Stimulated activated CD4-positive, alpha-beta T cell treated with anti-CD3 and anti-CD28 coated beads, Interleukin-12 subunit alpha, Interleukin-12 subunit beta, amount 100 ng/mL, for 24 hours (primary cell): ENCODE measurements around the gene UNC79.

ENCODE experiments used
- DNase-seq, 2 experiments: peaks; one replicate each; pipeline ENCODE4 v3.0.0-alpha.2; 2020; ENCODE audit warnings: low read depth in 2 of 2

The UNC79 gene

DNA sequence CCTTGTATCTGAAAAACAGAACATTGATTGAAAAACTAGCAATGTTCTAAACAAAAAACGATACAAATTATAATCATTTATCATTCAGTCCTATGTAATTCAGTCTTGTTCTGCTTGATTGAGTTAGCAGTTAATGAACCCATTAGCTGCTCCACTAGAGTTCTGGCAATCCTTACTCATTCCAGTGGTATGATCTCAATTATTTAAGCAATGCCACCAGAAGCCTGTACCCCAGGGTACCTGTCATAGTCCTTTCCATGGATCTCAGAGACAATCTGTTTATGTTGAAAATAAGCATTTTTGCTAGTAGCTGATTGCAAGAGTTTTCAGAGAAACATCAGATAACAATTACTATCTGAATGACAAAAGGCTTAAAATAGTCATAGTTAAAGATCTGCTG, 115.9 kb downstream of the UNC79 start:
- DNase-seq: no peak

DNA sequence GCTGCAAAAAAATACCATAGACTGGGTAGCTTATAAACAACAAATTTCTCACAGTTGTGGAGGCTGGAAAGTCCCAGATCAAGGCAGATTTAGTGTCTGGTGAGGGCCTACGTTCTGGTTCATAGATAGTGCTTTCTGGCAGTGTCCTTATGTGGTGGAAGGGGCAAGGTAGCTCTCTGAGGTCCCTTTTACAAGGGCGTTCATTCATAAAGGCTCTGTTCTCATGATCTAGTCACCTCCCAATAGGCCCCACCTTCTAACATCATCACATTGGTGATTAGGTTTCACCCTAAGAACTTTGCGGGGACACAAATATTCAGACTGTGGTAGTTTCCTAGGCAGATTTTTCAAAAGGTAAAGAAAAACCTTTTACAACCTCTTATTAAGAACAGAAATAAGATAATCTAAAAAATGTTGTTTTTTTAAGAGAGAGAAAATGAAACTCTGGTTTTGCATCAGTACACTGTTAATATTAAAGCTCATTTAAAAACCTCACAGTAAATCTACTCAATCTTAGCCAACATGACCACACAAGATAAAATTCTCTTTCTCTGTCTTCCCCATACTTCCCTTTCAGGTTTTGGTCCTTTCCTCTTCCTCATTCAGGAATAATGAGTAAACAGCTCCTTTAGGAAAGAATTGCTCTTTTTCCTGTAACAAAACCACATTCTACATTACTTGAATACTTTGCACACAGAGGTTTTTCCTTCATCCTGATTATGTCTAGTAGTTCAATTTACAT, 117.5 kb downstream of the UNC79 start:
- no peak for DNase-seq

DNA sequence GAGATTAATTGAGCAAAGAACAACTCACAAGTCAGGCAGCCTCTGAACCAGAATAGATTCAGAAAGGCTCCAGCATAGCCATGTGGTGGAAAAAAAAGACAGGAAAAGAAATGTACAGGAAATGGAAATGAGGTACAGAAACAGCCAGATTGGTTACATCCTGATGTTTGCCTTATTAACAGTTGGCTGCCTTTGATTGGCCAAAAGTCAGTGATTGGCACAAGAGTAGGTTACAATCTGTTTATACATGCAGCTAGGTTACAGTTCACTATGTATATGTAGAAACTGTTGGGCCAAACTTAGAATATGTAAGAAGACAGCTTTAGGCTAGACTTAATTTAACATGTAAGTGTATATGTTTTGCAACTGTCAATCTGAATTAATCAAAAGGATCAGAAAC, 118.9 kb downstream of the UNC79 start:
- no peak for DNase-seq

DNA sequence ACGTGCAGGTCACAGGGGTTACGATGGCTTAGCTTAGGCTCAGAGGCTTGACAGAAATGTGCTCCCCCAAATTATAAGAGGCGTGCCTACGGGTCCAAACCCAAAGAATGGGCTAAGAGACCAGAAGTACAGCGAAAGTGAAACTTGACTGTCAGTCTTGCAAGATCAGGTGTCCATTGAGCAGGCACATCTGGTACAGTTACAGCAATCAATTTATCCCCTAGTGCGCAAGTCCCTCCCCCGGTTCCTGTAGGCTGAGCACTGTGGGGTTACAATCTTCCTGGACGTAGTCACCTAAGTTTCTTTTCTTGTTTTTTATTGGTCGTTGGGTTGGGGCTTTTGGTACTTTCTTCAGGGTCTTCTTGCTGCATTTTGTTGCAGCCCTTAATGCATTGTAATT, 134.2 kb downstream of the UNC79 start:
- DNase-seq: no peak

DNA sequence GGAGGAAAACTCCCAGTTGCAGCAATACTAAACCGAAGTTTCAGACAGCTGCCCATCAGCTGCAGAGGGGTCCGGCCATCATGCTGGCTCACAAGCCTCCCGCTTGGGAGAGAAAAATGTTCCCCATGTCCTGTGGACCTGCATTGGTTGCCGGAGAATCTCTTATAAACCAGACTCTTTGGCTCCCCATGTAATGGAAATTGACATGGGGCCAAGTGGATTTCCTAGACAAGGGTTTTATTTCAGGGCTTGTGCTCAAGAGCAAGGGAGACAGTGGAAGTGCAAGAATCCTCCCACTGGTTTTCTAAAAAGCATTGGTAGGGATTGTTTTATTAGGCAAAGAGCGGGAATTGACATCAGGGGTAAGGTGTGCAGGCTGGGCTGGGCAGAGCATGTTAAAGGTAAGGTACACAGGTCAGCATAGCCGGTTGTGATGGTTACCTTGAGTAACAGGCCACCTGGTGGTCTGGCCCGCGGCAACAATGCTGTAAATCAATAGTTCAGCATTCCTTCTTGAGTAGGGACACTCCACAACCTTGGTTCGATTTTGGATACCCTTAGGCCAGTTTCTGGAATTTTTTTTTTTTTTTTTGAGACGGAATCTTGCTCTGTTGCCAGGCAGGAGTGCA, 135.4 kb downstream of the UNC79 start:
- DNase-seq: no peak

DNA sequence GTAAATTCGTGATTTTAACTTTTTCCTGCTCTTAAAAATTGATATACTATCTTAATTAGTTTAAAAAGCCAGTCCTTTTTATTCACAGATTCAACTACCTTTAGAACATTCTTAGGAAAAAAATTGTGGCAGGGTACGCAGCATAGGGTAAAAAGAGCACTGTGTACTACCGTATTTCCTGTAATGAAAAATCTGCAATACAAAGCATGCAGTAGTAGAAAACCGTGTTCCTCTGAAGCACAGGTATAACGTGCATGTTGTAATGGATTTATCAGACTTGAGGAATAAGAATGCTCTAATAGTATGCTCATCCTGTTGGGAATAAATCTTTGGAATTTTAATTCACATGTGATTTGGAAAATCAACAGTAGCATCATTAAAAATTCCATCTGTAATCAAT, 140.5 kb downstream of the UNC79 start:
- DNase-seq: no peak

DNA sequence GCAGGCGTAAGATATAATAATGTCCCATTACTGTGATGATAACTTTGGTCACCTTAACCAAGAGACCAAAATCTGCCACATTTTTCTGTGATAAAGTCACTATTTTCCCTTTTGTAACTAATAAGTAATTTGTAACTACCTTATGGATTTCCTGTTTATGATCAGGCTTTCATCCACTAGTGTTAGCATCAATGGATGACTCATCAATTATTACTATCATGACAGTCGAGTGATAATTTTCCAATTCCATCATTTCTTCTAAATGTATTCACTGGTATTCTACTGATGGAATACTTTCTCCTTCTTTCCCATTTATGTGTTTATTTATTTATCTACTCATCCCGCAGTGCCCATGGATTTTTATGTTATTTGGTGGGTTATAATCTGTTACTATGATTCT, 148.4 kb downstream of the UNC79 start:
- no peak for DNase-seq

DNA sequence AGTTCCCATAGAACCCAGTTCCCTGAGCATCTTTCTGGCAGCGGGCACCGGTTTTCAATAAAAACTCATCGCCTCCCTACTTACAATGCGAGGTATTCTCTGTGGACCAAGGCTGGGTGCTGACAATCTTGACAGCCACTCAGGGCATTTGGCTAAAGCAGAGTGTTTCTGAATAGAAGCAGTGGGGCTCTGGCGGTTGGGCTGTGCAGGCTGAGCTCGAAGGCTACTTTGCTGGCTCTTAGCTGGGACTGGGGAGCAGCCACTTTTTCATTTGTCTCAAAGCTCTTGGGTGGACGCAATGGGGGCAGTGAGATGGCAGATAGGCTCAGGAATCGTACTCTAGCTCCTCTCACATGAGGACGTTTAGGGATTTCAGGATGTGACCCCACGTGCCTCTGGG, 151.8 kb downstream of the UNC79 start:
- DNase-seq: no peak

DNA sequence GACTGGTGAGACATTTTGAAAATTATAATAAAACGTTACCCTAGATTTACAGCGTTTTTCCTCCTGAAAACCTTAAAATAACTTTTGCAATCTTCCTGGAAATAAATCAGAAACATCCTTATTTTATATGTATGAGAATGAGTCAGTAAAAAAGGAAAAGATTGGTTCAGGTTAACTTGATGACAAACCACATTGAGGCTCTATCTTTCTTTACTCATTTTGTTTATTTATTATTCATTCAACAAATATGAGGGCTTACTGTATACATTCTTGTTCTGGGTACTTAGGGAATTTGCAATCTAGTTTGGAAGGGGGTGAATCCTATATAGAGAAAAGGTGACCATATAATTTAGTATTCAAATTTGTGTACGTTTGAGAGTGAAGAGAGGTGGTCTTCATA, 156.6 kb downstream of the UNC79 start:
- DNase-seq: no peak

DNA sequence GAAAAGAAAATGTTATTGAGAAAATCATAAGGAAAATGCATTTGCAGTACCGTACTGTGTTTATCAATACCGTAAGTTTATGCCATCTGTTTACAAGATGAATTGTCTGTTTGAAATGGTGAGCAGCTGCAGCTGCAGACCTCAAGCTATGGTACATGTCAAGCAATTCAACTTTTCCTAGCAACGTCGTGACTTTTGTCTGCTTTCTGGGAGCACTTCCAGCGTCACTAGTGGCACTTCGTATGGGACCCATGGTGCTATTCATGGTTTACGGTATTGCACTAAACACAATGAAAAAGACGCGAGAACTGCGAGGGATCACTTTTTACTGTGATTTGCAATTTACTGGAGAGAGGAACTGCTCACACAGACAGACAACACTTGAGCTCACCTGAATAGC, 160.8 kb downstream of the UNC79 start:
- DNase-seq: no peak

DNA sequence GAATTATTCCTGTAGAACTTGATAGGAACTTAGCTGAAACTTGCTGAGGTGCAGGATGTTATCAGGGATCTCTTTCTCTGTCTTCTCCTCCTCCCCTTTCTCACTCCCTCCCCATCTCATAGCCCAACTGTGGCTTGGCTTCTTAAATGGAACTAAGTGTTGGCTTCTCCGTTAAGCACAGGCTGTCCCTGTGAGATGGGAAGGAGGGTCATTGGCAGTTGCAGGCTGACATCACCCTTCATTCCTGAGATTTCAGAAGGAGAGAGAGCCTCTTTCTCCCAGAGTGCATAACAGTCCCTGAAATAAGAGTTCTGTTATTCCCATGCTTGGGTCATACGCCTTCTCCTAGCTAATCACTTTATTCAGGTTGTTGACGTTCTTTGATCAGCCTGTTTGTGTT, 162.0 kb downstream of the UNC79 start:
- DNase-seq: no peak

DNA sequence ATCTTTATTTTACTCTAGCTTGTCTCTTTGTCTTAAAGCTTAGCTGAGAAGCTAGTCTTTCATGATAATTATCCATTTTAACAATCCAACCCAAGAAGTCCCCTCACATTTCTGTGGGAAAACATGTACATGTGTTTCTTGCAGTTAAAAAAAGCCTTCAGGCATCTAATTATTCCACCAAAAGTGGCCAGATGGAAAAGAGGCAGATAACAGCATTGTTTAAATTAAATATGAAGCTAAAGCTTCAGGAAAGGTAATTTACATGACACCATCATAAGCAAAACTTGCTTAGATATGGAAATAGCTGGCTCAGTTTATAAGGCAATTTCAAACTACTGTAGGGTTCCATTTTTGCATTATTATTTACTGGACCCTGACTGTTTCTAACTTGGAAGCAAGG, 175.4 kb downstream of the UNC79 start:
- DNase-seq: no peak

DNA sequence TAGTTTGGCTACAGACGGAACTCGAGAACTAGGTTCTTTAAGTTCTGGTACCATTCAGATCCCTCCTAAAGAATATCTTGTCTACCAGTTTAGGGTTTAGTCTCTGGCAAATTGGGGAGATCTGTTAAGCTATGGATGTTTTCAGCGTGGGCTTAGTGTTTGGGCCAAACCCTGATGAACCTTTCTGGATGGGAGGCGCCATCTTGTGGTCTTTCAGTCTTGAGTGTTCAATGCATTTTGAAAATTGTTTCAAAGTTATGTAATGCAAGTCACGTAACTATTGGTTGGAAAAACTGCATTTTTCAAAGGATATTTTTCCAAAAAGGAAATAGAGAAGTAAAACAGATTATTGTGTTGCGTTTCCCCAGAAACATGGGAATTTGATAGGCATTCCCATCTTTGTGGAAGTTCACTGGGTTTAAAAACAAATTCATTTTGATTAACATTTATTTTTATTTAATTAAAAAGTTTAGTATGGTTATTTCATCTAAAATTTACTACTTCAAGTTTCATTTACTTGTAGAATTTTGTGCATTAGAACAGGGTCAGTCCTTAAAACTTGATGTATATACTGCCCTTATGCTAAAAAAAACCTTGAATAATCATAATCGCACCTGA, 188.5 kb downstream of the UNC79 start:
- peak in 1 of 2 experiments; percentile 2 for DNase-seq

DNA sequence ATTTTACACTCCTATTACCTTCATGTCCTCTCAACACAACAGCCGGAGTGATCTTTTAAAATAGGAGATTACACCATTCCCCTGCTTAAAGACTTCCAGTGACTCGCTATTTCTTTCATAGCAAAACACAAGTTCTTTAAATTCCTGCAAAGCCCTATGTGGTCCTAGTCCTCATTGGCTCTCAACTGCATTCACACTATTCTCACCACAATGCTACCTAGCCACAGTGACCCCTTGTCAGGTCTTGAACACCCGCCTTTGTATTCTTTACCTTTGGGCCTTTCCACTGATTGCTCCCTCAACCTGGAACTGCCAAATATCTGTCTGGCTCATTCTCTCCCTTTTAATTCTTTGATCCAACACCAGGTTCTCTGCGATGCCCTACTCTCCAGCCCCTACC, 197.3 kb downstream of the UNC79 start:
- no peak for DNase-seq

DNA sequence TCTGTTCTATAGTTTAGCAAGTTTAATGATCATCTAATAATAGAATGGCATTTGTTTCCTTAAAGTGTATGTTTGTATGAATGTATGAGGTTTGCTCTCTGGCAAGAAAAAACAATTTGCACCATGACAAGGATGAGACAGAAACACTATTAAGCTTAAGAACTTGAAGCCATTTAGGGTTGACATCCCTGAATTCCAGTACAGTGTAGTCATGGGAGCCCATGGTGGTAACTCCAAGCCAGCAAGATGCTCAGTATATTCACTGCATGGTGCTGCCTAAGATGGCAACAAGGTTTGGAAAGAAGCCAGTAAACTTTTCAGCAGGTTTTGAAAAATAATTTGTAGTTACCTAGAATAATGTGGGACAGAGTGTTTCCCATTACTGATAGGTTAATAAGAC, 198.9 kb downstream of the UNC79 start:
- DNase-seq: no peak

DNA sequence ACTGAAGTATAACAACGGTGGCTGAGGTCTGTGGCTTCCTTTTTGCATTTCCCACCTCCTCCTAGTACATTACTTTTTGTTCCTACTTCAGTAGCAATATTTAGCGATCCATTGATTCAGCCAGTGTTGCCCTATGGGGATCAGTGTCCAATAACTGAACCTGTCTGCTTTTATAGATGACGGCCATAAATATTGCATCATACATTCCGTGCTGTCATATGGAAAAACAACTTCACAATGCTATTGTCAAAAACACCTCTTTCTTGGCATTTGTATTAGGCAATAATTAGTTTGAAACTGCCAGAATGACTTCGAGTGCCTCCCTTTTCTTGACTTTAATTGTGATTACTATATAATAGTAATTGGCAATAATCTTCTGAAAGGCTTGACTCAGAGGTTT, 208.1 kb downstream of the UNC79 start:
- DNase-seq: no peak

DNA sequence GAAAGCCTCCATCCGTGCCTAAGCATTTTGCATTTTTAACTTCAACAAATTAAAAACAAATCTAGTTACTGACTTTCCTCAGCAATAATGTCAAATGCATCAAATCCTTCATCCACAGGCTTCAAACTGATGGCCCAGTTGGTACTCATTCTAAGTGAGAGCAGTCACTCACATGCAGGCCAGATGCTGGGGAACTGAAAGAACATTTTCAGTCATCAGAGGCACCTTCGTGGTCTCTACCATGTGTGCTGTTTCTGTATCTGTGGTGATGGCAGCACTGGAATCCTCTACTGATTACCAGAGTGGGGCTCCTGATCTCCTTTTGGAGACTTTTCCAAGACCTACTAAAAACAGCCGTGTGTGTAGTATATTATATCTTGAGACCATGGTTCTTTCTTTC, 212.4 kb downstream of the UNC79 start:
- DNase-seq: no peak

DNA sequence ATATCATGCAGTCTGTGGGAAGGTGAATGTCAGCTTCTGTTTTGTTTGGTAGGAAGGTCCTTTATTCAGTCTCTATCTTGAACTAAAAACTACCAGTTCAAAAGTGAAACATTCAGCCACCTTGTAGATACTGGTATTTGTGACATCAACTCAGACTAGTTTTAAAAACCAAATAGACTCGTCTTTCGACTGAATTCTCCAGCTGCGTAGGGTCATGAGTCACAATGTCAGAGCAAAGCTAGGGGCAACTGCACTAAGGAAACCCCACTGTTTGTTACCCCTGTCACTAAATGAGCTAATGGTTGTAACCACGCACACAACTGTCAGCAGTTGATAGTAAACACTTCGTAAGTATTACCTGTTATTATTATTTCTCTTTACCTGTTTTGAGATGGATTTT, 212.9 kb downstream of the UNC79 start:
- DNase-seq: no peak

DNA sequence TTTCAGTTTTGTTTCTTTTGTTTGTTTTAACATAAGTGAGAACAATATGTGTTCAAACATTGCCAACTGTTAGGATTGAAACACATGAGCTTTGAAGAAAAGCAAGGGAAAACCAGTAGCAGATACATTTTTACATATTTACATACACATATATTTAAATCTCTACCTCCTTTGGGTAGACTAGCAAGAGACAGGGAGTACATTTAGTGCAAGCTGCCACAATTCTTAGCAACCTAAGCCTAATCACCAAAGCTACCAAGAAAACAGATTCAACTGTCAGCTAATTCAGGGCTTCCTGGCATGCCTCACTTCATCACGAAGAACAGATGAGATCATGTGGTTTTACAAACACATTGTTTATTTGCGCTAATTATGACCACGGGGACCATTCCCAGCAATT, 214.5 kb downstream of the UNC79 start:
- DNase-seq: no peak

DNA sequence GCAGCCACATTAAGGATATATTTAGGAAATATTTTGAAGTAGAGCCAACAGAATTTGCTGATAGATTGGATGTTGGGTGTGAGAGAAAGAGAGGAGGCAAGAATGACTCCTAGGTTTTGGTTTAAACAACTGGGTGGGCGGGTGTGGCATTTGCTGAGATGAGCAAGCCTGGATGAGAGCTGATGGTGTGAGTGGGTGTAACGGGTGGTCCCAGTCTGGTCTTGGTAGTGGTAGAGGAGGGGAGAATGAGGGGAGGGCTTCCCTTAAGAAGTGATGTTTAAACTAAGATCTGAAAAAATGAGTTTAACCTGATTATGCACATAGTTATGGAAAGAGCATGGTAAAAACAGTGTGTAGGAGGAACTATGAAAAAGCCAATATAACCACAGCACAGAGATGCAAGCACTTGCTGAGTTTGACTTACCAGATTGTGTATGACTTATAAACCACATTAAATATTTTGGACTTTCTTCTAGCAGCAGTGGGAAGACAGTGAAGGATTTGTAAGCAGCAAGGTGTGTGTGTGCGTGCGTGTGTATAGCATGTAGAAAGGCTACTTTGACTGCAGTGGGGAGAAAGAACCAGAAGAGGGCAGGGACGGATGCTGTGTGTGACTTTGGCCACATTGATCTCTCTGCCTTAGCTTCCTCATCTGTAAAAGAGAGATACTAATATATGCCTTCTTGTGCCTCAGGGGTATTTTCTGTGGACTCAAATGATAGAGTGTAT, 217.9 kb downstream of the UNC79 start:
- DNase-seq: peak in 1 of 2 experiments; percentile 8

DNA sequence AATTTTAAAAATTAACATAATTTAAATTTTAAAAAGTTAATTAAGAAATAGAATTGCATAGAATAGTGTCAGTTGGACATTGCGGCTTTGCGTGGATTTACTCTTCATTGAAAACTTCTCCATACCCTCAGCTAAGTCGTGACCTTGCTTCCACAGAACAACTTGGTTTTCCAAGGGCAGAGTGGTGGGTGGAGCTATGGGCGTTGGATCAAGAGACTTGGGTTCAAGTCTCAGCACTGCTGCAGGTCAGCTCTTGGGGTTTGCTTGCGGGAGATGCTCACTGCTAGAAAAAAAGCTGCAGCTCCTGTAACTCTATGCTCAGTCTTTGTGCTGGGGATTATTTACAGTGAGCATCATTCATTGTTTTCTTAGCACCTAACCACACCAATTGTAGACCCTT, 223.9 kb downstream of the UNC79 start:
- DNase-seq: no peak

DNA sequence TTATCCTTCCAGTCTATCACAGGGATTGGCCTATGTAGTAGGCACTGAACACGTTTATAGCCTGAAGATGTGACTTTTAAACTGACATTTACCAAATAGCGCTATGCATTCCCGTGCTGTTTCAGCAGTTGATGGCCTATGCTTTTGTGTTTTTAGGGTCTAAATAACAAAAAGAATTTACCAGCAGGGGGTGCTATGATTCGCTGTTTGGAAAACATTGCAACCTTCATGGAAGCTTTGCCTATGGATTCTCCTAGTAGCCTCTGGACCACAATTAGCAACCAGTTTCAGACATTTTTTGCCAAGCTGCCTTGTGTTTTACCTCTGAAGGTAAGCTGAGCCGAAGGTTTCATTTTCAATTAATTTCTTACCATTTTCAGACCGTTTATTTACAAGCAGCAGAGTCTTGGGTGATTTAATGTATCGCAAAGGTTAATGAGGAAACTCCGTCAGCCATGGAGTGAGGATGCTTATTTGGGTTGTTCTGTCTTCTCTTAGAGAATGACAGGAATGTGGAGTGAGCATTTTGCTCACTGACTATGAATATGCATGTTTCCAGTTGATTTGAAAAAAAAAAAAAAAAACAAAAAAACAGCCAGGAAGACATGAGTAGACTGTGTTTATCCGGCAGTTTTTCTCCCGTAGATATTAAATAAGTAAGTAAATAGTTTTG, 224.5 kb downstream of the UNC79 start:
- no peak for DNase-seq
